ENCODE measurements around the gene STRIP2. TPM values are rescaled to one million over a fixed set of nuclear protein-coding genes. Genes with fewer than 3 reads are reported as not detected.
A peak's percentile ranks its signal among the peaks of the same experiment; 100 is the strongest.

Gene STRIP2
- total and polyA plus RNA-seq, 2 experiments from 2014 or later: 0.83 to 1.1 TPM

DNA sequence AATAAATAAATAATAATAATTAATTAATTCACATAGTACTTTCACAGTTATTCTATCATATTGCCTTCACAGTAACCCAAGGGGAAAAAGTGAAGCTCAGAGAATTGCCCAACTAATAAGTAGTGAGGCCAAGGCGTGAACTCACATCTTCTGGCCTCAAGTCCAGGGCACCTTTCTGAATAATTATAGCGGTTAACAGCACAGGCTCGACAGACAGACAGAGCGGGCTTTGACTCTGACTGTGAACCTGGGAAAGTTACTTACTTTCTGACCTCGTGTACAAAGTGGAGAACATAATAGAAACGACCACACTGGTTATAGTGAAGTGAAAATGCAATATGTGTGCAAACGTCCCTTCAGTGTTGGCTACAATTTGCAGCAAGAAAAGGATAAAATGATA, 62.4 kb downstream of the STRIP2 start:
- no peaks in the 10 kb centered on the region for H3K9me2 ChIP-seq (replicated peaks; ENCODE audit: insufficient read depth)
- no peaks in the 10 kb centered on the region for H4K20me1 ChIP-seq (ENCODE audit: insufficient read depth, poor library complexity, severe bottlenecking)
- H3K4me1 ChIP-seq (ENCODE audit: insufficient read depth): no peaks in the 10 kb centered on the region
- no peak overlapping the region for H3K4me3 ChIP-seq
- no peak overlapping the region for H3K27ac ChIP-seq
- H3K79me2 ChIP-seq: no peaks in the 10 kb centered on the region
- DNase-seq (ENCODE audit: low spot score): no peak
- H3K9me3 ChIP-seq (ENCODE audit: low read depth): no peaks in the 10 kb centered on the region
- H3K36me3 ChIP-seq (replicated peaks; ENCODE audit: insufficient read depth, low read depth): no peaks in the 10 kb centered on the region
- no peaks in the 10 kb centered on the region for H3K27me3 ChIP-seq
- H2AFZ ChIP-seq: no peak overlapping the region
- WGBS (ENCODE audit: low lambda C conversion rate, missing lambda C conversion rate): 74% methylated on average over 7 of the region's 7 CpGs
- TF ChIP-seq EZH2 (IDR thresholded peaks at IDR 0.05; ENCODE audit: borderline replicate concordance) (no peak), EZH2phosphoT487 (IDR thresholded peaks at IDR 0.05; ENCODE audit: low read depth, severe bottlenecking, unreplicated experiment) (no peak)
- TF ChIP-seq, protein P1, sequence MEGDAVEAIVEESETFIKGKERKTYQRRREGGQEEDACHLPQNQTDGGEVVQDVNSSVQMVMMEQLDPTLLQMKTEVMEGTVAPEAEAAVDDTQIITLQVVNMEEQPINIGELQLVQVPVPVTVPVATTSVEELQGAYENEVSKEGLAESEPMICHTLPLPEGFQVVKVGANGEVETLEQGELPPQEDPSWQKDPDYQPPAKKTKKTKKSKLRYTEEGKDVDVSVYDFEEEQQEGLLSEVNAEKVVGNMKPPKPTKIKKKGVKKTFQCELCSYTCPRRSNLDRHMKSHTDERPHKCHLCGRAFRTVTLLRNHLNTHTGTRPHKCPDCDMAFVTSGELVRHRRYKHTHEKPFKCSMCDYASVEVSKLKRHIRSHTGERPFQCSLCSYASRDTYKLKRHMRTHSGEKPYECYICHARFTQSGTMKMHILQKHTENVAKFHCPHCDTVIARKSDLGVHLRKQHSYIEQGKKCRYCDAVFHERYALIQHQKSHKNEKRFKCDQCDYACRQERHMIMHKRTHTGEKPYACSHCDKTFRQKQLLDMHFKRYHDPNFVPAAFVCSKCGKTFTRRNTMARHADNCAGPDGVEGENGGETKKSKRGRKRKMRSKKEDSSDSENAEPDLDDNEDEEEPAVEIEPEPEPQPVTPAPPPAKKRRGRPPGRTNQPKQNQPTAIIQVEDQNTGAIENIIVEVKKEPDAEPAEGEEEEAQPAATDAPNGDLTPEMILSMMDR (IDR thresholded peaks at IDR 0.05; ENCODE audit: poor library complexity): no peak
- no peak overlapping the region for H3K4me2 ChIP-seq

DNA sequence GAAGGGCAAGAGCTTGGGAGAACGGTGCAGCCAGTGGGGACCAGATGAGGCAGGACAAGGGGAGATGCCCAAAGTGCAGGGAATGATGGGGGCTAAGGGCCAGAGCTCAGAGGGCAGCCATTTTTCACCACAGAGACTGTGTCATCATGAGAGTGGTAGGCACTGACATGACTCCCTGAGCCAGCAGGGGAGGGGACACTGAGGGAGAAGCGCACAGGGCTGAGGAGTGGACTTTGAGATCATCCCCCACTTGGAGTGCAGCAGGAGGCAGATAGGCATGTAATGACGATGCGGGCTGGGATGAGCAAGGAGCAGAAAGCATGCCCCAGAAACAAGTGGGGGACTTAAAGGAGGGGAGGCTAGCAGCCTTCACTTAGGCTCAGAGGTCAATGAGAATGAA, 62.9 kb downstream of the STRIP2 start:
- no peaks in the 10 kb centered on the region for H3K4me1 ChIP-seq (ENCODE audit: insufficient read depth)
- H3K9me2 ChIP-seq (replicated peaks; ENCODE audit: insufficient read depth): no peaks in the 10 kb centered on the region
- H3K79me2 ChIP-seq: no peaks in the 10 kb centered on the region
- no peaks in the 10 kb centered on the region for H4K20me1 ChIP-seq (ENCODE audit: insufficient read depth, poor library complexity, severe bottlenecking)
- TF ChIP-seq, protein P1 (IDR thresholded peaks at IDR 0.05; ENCODE audit: poor library complexity): no peak
- TF ChIP-seq EZH2phosphoT487 (IDR thresholded peaks at IDR 0.05; ENCODE audit: low read depth, severe bottlenecking, unreplicated experiment) (no peak), EZH2 (IDR thresholded peaks at IDR 0.05; ENCODE audit: borderline replicate concordance) (no peak)
- H3K27me3 ChIP-seq: no peaks in the 10 kb centered on the region
- peak; percentile 57 for DNase-seq (ENCODE audit: low spot score)
- no peak overlapping the region for H3K4me3 ChIP-seq
- H2AFZ ChIP-seq: no peak overlapping the region
- 78% methylated on average over 4 of the region's 4 CpGs for WGBS (ENCODE audit: low lambda C conversion rate, missing lambda C conversion rate)
- no peaks in the 10 kb centered on the region for H3K9me3 ChIP-seq (ENCODE audit: low read depth)
- H3K27ac ChIP-seq: peak overlapping the region; percentile 51
- no peaks in the 10 kb centered on the region for H3K36me3 ChIP-seq (replicated peaks; ENCODE audit: insufficient read depth, low read depth)
- H3K4me2 ChIP-seq: no peak overlapping the region

- 100% methylated on average over 1 of the region's 1 CpG for WGBS (ENCODE audit: low lambda C conversion rate, missing lambda C conversion rate)
- H3K9me3 ChIP-seq (ENCODE audit: low read depth): no peaks in the 10 kb centered on the region
- TF ChIP-seq, protein P1 (IDR thresholded peaks at IDR 0.05; ENCODE audit: poor library complexity): no peak
- no peak for TF ChIP-seq EZH2 (IDR thresholded peaks at IDR 0.05; ENCODE audit: borderline replicate concordance)
- no peak for TF ChIP-seq EZH2phosphoT487 (IDR thresholded peaks at IDR 0.05; ENCODE audit: low read depth, severe bottlenecking, unreplicated experiment)
These were observed 63.8 kb downstream of the STRIP2 start for GRCh38 chr7:129498021-129498420.

GRCh38 chr7:129499999-129500398, 65.8 kb downstream of the STRIP2 start:
- no peak overlapping the region for H3K27ac ChIP-seq
- WGBS (ENCODE audit: low lambda C conversion rate, missing lambda C conversion rate): 88% methylated on average over 6 of the region's 6 CpGs
- H3K9me3 ChIP-seq (ENCODE audit: low read depth): no peaks in the 10 kb centered on the region
- no peaks in the 10 kb centered on the region for H3K27me3 ChIP-seq
- no peaks in the 10 kb centered on the region for H3K9me2 ChIP-seq (replicated peaks; ENCODE audit: insufficient read depth)
- H3K79me2 ChIP-seq: no peaks in the 10 kb centered on the region
- H2AFZ ChIP-seq: no peak overlapping the region
- H4K20me1 ChIP-seq (ENCODE audit: insufficient read depth, poor library complexity, severe bottlenecking): no peaks in the 10 kb centered on the region
- no peaks in the 10 kb centered on the region for H3K36me3 ChIP-seq (replicated peaks; ENCODE audit: insufficient read depth, low read depth)
- H3K4me1 ChIP-seq (ENCODE audit: insufficient read depth): no peaks in the 10 kb centered on the region
- no peak for DNase-seq (ENCODE audit: low spot score)
- no peak overlapping the region for H3K4me2 ChIP-seq
- TF ChIP-seq, protein P1 (IDR thresholded peaks at IDR 0.05; ENCODE audit: poor library complexity): no peak
- no peak for TF ChIP-seq EZH2 (IDR thresholded peaks at IDR 0.05; ENCODE audit: borderline replicate concordance)
- TF ChIP-seq EZH2phosphoT487 (IDR thresholded peaks at IDR 0.05; ENCODE audit: low read depth, severe bottlenecking, unreplicated experiment): no peak
- H3K4me3 ChIP-seq: no peak overlapping the region

More at GRCh38 chr7:129498021-129498420, 63.8 kb downstream of the STRIP2 start:
- Histone ChIP-seq H4K20me1 (ENCODE audit: insufficient read depth, poor library complexity, severe bottlenecking) (no peaks in the 10 kb centered on the region), H3K9me2 (replicated peaks; ENCODE audit: insufficient read depth) (no peaks in the 10 kb centered on the region), H3K4me3 (no peak overlapping the region), H3K27me3 (no peaks in the 10 kb centered on the region), H3K4me2 (no peak overlapping the region), H3K4me1 (ENCODE audit: insufficient read depth) (no peaks in the 10 kb centered on the region), H2AFZ (no peak overlapping the region), H3K79me2 (no peaks in the 10 kb centered on the region), H3K27ac (no peak overlapping the region), H3K36me3 (replicated peaks; ENCODE audit: insufficient read depth, low read depth) (no peaks in the 10 kb centered on the region)
- DNase-seq (ENCODE audit: low spot score): no peak
